ENCODE measurements around the gene CPN2. TPM values are rescaled to one million over a fixed set of nuclear protein-coding genes. Genes with fewer than 3 reads are reported as not detected.

Gene CPN2
- total and polyA plus RNA-seq, 4 donors = 20.4 to 196 (median 128) TPM

DNA sequence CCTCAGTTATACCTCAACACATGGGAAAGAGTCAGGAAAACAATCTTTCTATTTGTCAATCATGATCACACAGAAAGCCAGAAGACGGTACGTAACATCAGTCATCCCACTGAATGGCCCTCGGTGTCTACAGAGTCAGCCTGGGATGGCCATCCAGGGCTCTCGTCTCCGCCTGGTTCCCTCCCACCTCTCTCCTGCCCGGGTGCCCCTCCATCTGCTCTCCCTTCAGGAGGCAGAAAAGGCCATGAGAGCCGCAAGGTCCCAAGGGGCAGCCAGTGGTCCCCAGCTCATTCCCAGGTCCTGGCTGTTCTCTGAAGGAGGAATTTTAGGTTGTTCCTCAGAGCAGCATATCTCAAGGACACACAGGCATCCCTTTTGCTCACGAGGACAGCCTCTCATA lies 22.8 kb upstream of the CPN2 start:
- DNase-seq (ENCODE audit: low spot score) = no peak
- H3K27me3 ChIP-seq (ENCODE audit: control insufficient read depth in 4 of 4, insufficient read depth in 4 of 4, low read length in 3 of 4) = peaks cover 0 to 3% (median 2%) of the 10 kb centered on the region in 4 donors
- H3K36me3 ChIP-seq (ENCODE audit: control insufficient read depth in 4 of 4, insufficient read depth in 3 of 4, low read depth in 1 of 4, low read length in 3 of 4) = no peaks in the 10 kb centered on the region
- H3K27ac ChIP-seq (ENCODE audit: low read depth in 1 of 2, low read length in 2 of 2) = no peak overlapping the region
- TF ChIP-seq ATF3 (IDR thresholded peaks at IDR 0.05) (no peak), MAX (IDR thresholded peaks at IDR 0.05) (no peak), ZBTB33 (IDR thresholded peaks at IDR 0.05) (no peak), TAF1 (conservative IDR thresholded peaks at IDR 0.05) (no peak), SP1 (IDR thresholded peaks at IDR 0.05) (no peak), NR2F2 (IDR thresholded peaks at IDR 0.05) (no peak), CTCF (IDR thresholded peaks at IDR 0.05; ENCODE audit: low read depth, low read length, missing input control) (no peak), HNF4G (IDR thresholded peaks at IDR 0.05) (no peak), GABPA (IDR thresholded peaks at IDR 0.05 in 1 of 2, conservative IDR thresholded peaks at IDR 0.05 in 1 of 2) (no peak), JUND (IDR thresholded peaks at IDR 0.05) (no peak), FOXA1 (IDR thresholded peaks at IDR 0.05) (no peak), RXRA (IDR thresholded peaks at IDR 0.05) (no peak), YY1 (IDR thresholded peaks at IDR 0.05) (no peak), FOXA2 (IDR thresholded peaks at IDR 0.05) (no peak), HNF4A (conservative IDR thresholded peaks at IDR 0.05) (no peak)
- WGBS = 82% methylated on average over 8 of the region's 8 CpGs
- peaks cover 0 to 2% (median 0%) of the 10 kb centered on the region in 4 donors for H3K4me1 ChIP-seq (ENCODE audit: control insufficient read depth in 4 of 4, insufficient read depth in 4 of 4, low read length in 3 of 4)
- no peak overlapping the region for H3K4me3 ChIP-seq (ENCODE audit: low read depth in 1 of 3, low read length in 3 of 3)
- H3K9ac ChIP-seq (ENCODE audit: low read depth in 1 of 2, low read length in 2 of 2) = no peak overlapping the region
- H3K9me3 ChIP-seq (ENCODE audit: control insufficient read depth in 4 of 4, low read length in 3 of 4) = no peaks in the 10 kb centered on the region

GRCh38 chr3:194373028-194373427 lies 21.9 kb upstream of the CPN2 start:
- 89% methylated on average over 14 of the region's 14 CpGs for WGBS
- H3K9me3 ChIP-seq (ENCODE audit: control insufficient read depth in 4 of 4, low read length in 3 of 4) = no peaks in the 10 kb centered on the region
- H3K4me3 ChIP-seq (ENCODE audit: low read depth in 1 of 3, low read length in 3 of 3) = no peak overlapping the region
- no peak overlapping the region for H3K9ac ChIP-seq (ENCODE audit: low read depth in 1 of 2, low read length in 2 of 2)
- peaks cover 0 to 2% (median 0%) of the 10 kb centered on the region in 4 donors for H3K4me1 ChIP-seq (ENCODE audit: control insufficient read depth in 4 of 4, insufficient read depth in 4 of 4, low read length in 3 of 4)
- H3K27ac ChIP-seq (ENCODE audit: low read depth in 1 of 2, low read length in 2 of 2) = no peak overlapping the region
- peaks cover 0 to 4% (median 2%) of the 10 kb centered on the region in 4 donors for H3K27me3 ChIP-seq (ENCODE audit: control insufficient read depth in 4 of 4, insufficient read depth in 4 of 4, low read length in 3 of 4)
- H3K36me3 ChIP-seq (ENCODE audit: control insufficient read depth in 4 of 4, insufficient read depth in 3 of 4, low read depth in 1 of 4, low read length in 3 of 4) = no peaks in the 10 kb centered on the region
- DNase-seq (ENCODE audit: low spot score) = no peak
- TF ChIP-seq ZBTB33 (IDR thresholded peaks at IDR 0.05) = no peak
- TF ChIP-seq HNF4A (conservative IDR thresholded peaks at IDR 0.05) = no peak
- TF ChIP-seq FOXA1 (IDR thresholded peaks at IDR 0.05) = no peak
- no peak for TF ChIP-seq SP1 (IDR thresholded peaks at IDR 0.05)
- no peak for TF ChIP-seq HNF4G (IDR thresholded peaks at IDR 0.05)

All from liver (tissue), 9 donors.